HepG2 (cell line): ENCODE data around the gene RCAN2. TPM values are rescaled to one million over a fixed set of nuclear protein-coding genes. Genes with fewer than 3 reads are reported as not detected.

Experiments used
- CAMTA2 ChIP-seq: sonication (generic); formaldehyde crosslinking; IDR thresholded peaks from 2 replicates; pipeline ENCODE4 v1.4.0; 2020; ENCODE audit warnings: mild to moderate bottlenecking, missing genetic modification reagents, borderline replicate concordance
- CTCF ChIP-seq: sonication (generic); formaldehyde crosslinking; IDR thresholded peaks from 2 replicates; pipeline ENCODE4 v1.5.0; 2020; ENCODE audit warnings: mild to moderate bottlenecking, missing genetic modification reagents, moderate library complexity
- FOXC1 ChIP-seq: sonication (generic); formaldehyde crosslinking; IDR thresholded peaks from 2 replicates; pipeline ENCODE4 v1.8.0; 2022; ENCODE audit warnings: mild to moderate bottlenecking, missing genetic modification reagents, borderline replicate concordance
- GFI1 ChIP-seq: sonication (generic); formaldehyde crosslinking; IDR thresholded peaks from 2 replicates; pipeline ENCODE4 v1.5.0; 2020; ENCODE audit warnings: missing genetic modification reagents, mild to moderate bottlenecking, borderline replicate concordance
- JUNB ChIP-seq: sonication (generic); formaldehyde crosslinking; IDR thresholded peaks from 2 replicates; pipeline ENCODE4 v1.8.0; 2022; ENCODE audit warnings: missing genetic modification reagents, mild to moderate bottlenecking, borderline replicate concordance
- MXD4 ChIP-seq: IDR thresholded peaks from 2 replicates; pipeline ENCODE4 v1.6.1; 2016; ENCODE audit warnings: mild to moderate bottlenecking, missing biosample characterization, missing genetic modification reagents
- POGZ ChIP-seq: sonication (generic); formaldehyde crosslinking; IDR thresholded peaks from 2 replicates; pipeline ENCODE4 v1.4.0; 2020; ENCODE audit warnings: mild to moderate bottlenecking, missing genetic modification reagents
- RBM39 ChIP-seq: fragments of 200-400 bp; formaldehyde crosslinking; IDR thresholded peaks from one replicate; pipeline ENCODE4 v1.6.1; 2018; ENCODE audit warnings: antibody characterized with exemption, mild to moderate bottlenecking, low read depth, low read length; ENCODE audit not compliant: poor library complexity, severe bottlenecking
- RFX1 ChIP-seq: fragments of 450-650 bp; IDR thresholded peaks from 2 replicates; pipeline ENCODE4 v1.6.1; 2017
- TCF7 ChIP-seq: sonication (generic); IDR thresholded peaks from 2 replicates; pipeline ENCODE4 v1.6.1; 2016; ENCODE audit warnings: antibody characterized with exemption, low read depth
- TFDP1 ChIP-seq: IDR thresholded peaks from 2 replicates; pipeline ENCODE4 v1.6.1; 2016; ENCODE audit warnings: missing compliant biosample characterization, missing genetic modification reagents, borderline replicate concordance
- ZFP1 ChIP-seq: IDR thresholded peaks from 2 replicates; pipeline ENCODE4 v1.6.1; 2016
- ZFP41 ChIP-seq: sonication (generic); formaldehyde crosslinking; IDR thresholded peaks from 2 replicates; pipeline ENCODE4 v1.4.0; 2020; ENCODE audit warnings: mild to moderate bottlenecking, missing genetic modification reagents, borderline replicate concordance
- ZNF12 ChIP-seq: sonication (generic); formaldehyde crosslinking; IDR thresholded peaks from 2 replicates; pipeline ENCODE4 v1.5.0; 2020; ENCODE audit warnings: missing genetic modification reagents
- ZNF18 ChIP-seq: sonication (generic); formaldehyde crosslinking; IDR thresholded peaks from 2 replicates; pipeline ENCODE4 v1.8.0; 2022; ENCODE audit warnings: mild to moderate bottlenecking, missing genetic modification reagents; ENCODE audit not compliant: insufficient replicate concordance
- ZNF484 ChIP-seq: sonication (generic); formaldehyde crosslinking; IDR thresholded peaks from 2 replicates; pipeline ENCODE4 v1.5.1; 2020; ENCODE audit warnings: mild to moderate bottlenecking, low read depth, missing genetic modification reagents, borderline replicate concordance
- ZNF512B ChIP-seq: sonication (generic); formaldehyde crosslinking; IDR thresholded peaks from 2 replicates; pipeline ENCODE4 v1.5.1; 2020; ENCODE audit warnings: missing genetic modification reagents, mild to moderate bottlenecking, borderline replicate concordance
- ZNF816 ChIP-seq: sonication (generic); formaldehyde crosslinking; IDR thresholded peaks from 2 replicates; pipeline ENCODE4 v1.8.0; 2022; ENCODE audit warnings: missing genetic modification reagents, mild to moderate bottlenecking, borderline replicate concordance
- polyA plus RNA-seq, 8 experiments: library from polyadenylated mRNA; depleted of rRNA in 3 of 8; stranded (reverse) in 7 of 8; unstranded in 1 of 8; fragments of >200 nt; fragmentation: Illumina TruSeq in 4 of 8; extraction: Trizol in 4 of 8; gene quantifications; 2 replicates each; pipeline versions ENCODE4 v1.2.1 to v1.2.3, GENCODE V29; 2011 to 2016; ENCODE audit warnings: low read depth in 4 of 8, missing spikeins in 1 of 8, mixed read lengths in 1 of 8; ENCODE audit not compliant: insufficient read depth in 1 of 8
- total RNA-seq, 5 experiments: library from RNA; depleted of rRNA; stranded (reverse); fragments of >200 nt; fragmentation: Illumina TruSeq; extraction: Trizol; gene quantifications; 2 replicates each; pipeline ENCODE4 v1.2.3, GENCODE V29; 2016; ENCODE audit warnings: low read depth in 1 of 5
- TF ChIP-seq, protein P1 (sequence below): sonication (generic); formaldehyde crosslinking; IDR thresholded peaks from 2 replicates; pipeline ENCODE4 v1.9.0; 2022; ENCODE audit warnings: missing genetic modification reagents, mild to moderate bottlenecking, borderline replicate concordance

Gene RCAN2
- total and polyA plus RNA-seq, 2 of the 13 experiments (the other 11 are each of a cell fraction or from before 2014, with no cell fraction given) = not detected

DNA sequence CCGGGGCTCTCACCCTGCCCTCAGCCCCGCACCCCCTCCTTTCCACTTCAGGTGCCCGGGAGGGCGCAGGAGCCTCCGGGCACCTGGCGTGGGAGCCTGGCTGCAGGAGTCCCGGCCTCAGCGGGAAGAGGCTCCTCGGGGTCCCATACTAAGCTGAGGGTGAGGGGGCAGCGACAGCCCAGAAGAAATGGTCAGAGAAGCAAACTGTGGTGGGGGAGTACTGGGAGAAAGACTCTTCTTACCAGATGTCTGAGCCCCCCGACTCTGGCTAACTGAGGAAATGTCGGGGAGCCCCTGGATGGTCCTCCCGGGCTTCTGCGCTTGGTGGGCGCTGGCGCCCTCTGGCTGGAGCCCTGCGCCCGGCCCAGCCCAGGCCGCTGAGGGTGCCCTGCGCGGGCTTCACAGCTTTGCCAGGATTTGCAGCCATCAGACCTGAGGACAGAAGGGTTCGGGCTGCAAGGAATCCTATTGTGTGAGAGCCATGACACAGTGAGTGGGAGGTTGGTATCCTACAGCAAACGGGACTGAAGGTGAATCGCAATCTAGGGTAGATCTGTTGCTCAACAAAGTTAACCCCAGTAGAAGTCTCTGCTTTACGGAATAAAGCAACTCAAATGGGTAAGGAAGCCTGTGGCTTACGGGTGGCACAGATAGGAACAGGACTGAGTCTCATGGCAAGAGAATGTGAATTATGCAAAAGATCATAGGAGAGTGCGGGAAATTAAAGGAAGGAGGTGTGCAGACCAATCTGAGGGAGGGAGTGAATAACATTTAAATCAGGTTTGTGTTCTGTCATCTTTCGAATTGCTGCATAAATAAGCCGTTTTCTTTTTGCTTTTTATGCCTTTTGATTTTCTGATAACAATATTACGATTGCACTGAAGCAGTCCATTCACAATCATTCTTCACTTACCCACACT is 639 bp upstream of the RCAN2 start (continued):
- 0 out of 2 replicates have a peak, but pooled peaks have one; percentile 37 for TF ChIP-seq ZNF512B (CRISPR knock-in tag)
- TF ChIP-seq, protein P1, sequence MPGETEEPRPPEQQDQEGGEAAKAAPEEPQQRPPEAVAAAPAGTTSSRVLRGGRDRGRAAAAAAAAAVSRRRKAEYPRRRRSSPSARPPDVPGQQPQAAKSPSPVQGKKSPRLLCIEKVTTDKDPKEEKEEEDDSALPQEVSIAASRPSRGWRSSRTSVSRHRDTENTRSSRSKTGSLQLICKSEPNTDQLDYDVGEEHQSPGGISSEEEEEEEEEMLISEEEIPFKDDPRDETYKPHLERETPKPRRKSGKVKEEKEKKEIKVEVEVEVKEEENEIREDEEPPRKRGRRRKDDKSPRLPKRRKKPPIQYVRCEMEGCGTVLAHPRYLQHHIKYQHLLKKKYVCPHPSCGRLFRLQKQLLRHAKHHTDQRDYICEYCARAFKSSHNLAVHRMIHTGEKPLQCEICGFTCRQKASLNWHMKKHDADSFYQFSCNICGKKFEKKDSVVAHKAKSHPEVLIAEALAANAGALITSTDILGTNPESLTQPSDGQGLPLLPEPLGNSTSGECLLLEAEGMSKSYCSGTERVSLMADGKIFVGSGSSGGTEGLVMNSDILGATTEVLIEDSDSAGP (CRISPR knock-in tag) = peak; percentile 49; the same call in 1 of the 2 replicates
- TF ChIP-seq ZNF816 (CRISPR knock-in tag) = no peak
- peak; percentile 72 for TF ChIP-seq CTCF (CRISPR knock-in tag)
- TF ChIP-seq ZNF12 (CRISPR knock-in tag) = no peak
- TF ChIP-seq POGZ = no peak
- TF ChIP-seq RFX1 = no peak
- peak; percentile 69 for TF ChIP-seq RBM39
- no peak for TF ChIP-seq MXD4 (CRISPR knock-in tag)
- TF ChIP-seq ZFP41 (CRISPR knock-in tag) = no peak
- no peak for TF ChIP-seq TCF7
- TF ChIP-seq ZNF18 (CRISPR knock-in tag) = no peak
- TF ChIP-seq ZNF484 (CRISPR knock-in tag) = no peak
- TF ChIP-seq JUNB = no peak
- TF ChIP-seq GFI1 (CRISPR knock-in tag) = 0 out of 2 replicates have a peak, but pooled peaks have one; percentile 25
- no peak for TF ChIP-seq CAMTA2 (CRISPR knock-in tag)
- no peak for TF ChIP-seq ZFP1 (CRISPR knock-in tag)
- TF ChIP-seq TFDP1 = no peak
- TF ChIP-seq FOXC1 (CRISPR knock-in tag) = no peak
